T-helper 1 cell (primary cell): Measurements from ENCODE around the gene CASKIN2.
"Not testable (repeated sequence)": the region's sequence is repeated elsewhere in the genome, so short reads cannot be mapped to it uniquely, and the experiment has no call there.

Source experiments
- DNase-seq, 5 donors: peaks; one replicate each; pipeline ENCODE4 v3.0.0-alpha.2; 2012 to 2020

Gene CASKIN2

DNA sequence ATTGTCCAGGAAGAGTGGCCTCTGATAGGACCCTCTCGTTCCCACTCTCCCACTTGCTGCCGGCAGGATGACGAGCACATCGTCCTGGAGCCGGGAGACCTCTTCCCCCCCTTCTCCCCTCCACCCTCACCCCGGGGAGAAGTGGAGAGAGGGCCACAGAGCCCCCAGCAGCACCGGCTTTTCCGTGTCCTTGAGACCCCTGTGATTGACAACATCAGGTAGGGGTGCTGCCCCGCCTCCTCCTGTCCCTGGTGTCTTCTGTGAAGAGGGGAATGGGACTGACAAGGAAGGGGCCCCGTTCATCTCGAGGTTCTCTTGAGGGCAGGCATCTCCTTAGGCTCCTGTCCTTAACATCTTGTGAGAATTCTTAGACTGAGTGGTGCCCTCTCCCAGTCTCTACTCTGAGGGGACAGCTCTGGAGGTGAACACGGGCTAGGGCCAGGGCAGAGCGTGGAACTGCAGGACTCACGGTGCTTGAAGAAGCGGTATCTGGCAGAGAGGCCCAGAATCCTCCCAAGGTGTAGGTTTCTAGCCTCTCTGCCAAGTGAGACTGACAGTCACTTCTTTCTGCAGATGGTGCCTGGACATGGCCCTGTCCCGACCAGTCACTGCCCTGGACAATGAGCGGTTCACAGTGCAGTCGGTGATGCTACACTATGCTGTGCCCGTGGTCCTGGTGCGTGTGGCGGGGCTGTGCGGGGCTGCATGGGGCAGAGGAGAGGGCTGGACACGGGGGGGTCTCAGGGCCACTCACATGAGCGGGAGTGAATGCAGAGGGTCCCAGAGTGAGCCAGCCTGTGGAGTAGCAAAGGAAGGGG lies 26.4 kb downstream of the CASKIN2 start:
- no peak for DNase-seq

DNA sequence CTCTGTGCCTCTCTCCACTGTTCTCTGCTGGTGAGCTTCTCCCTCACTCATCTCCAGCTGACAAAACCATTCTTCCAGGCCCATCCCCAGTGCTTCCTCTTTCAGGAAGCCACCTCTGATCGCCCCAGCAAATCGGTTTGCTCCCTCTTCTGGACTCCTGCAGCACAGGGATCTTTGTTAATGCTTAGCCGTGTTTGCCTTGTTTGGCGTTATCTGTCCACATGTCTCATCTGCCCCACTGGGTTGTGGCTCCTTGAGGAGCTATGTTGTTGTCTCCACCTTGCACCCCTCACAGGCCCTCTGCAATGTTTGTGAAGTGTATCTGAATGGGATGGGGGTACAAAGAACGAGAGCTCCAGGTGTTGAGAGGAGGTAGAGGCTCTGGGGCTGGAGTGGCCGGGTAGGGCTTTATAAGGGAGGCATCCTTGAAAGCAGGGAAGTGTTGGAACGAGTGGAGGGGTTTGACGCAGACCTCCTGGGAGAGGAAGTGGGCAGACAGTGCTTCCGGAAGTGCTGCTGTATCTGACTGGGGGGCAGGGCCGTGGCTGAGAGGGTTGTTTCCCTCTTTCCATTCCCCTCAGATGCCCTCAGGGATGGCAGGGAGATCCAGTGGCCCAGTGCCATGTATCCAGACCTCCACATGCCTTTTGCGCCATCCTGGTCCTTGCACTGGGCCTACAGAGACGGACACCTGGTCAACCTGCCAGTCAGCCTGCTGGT lies 27.8 kb downstream of the CASKIN2 start:
- peak in 2 of 5 donors; percentile 13 to 73 for DNase-seq

DNA sequence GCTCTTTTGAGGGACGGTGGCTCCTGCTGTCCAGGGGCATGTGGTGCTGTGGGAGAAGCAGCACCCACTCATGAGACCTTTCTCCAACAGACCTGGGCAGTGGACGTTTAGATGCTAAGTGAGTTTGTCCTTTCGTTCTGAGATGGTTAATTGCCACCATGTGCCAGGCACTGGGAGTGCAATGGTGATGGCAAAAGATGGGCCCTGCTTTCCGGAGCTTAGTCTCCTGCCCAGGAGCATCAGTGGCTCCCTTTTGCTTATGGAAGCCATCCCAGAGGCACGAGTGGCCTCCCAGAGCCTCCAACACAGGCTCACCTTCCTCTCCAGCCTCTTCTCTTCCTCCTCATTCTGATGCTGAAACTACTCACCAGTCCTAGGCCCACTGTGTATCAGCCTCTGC lies 28.4 kb downstream of the CASKIN2 start:
- DNase-seq, result no peak

GRCh38 chr17:75486151-75486550 lies 29.2 kb downstream of the CASKIN2 start:
- no peak for DNase-seq

- DNase-seq, result no peak
These were observed 29.6 kb downstream of the CASKIN2 start for GRCh38 chr17:75485688-75486087.

- DNase-seq, result no peak
These were observed 33.0 kb downstream of the CASKIN2 start for GRCh38 chr17:75482098-75482942.

GRCh38 chr17:75481194-75482068 lies 33.9 kb downstream of the CASKIN2 start:
- DNase-seq, result no peak

- DNase-seq, result no peak
These were observed 35.1 kb downstream of the CASKIN2 start for GRCh38 chr17:75480281-75480680.

DNA sequence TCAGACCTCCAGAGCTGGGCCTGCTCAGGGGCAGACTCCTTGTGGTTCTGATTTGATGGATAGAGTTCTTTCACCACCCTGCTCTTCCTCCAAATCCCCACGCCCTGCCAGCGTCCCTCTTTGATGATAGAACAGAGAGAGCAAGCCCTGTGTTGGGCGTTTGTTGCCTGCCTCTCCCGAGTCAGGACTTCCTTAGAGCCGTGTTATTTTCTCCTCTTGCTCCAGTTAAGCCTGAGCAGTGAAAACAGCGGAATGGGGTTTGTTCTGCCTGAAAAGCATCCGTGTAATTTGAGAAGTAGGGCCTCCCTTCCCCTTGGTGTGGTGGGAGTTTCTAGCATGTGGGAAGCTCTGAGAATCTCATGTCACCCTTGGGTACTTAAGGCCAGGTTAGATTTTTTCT lies 36.8 kb downstream of the CASKIN2 start:
- DNase-seq, result no peak

DNA sequence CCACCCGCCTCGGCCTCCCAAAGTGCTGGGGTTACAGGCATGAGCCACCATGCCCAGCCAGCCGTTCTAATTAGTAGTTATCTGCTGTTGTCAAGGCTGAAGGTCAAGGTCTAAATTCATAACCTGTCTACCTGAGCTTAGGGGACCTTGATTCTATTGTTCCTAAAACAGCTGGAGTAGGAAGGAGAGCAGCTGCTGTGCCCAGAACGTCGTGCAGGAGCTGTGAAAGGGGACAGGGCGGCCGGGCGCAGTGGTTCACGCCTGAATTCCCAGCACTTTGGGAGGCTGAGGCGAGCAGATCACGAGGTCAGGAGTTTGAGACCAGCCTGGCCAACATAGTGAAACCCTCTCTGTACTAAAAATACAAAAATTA lies 37.9 kb downstream of the CASKIN2 start:
- not testable (repeated sequence) for DNase-seq

GRCh38 chr17:75476752-75477489 lies 38.4 kb downstream of the CASKIN2 start:
- no peak for DNase-seq

- no peak for DNase-seq
These were observed 39.1 kb downstream of the CASKIN2 start for GRCh38 chr17:75476271-75476671.

DNA sequence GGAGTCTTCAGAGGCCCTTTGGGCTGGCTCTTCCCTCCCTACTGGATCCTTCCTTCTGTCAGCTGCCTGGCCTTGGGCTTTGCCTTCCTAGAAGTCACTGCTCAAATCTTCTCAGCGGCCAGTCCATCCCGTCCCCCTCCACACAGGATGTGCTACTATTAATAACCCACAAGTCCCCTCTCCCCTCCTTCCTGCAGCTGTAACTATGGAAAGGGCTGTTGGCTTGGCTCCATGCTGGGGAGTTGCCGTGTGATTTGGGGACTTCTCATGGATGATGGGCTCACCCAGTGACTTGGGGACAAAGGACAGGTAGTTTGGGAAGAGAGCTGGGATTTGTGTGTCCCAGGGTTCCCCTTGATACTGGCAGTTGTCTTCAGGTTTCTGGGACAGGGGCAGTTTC lies 39.5 kb downstream of the CASKIN2 start:
- DNase-seq, result no peak

DNA sequence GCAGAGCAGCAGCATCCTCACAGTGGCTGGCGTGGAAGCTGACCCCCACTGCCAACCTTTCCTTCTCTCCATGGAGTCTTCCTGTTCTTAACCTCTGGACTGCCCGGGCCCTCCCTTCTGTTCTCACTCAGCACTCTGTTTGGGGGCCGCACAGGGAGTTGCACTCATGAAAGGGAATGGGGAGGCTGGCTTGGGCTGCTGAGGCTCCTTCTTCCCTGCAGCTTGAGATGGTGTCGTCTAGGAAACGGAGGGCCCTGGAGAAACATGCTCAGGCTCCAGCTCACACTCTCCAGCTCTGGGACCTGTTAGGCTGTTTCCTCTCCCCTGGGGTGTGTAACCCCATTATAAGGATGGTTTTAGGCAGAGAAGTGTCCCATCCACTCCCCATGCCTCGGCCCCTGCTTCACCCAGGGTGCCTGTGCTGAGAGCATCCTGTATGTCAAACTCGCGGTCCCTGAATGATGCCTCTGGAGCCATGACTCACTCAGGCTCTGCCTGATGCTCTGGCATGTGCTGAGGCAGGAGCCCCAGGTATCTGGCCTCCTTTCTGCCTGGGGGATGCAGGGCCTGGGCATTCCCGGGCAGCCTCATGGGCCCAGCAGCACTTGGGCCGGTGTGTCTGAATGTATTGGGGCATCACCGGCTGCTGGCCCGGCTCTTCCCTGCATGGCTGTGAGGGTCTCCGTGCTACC lies 40.0 kb downstream of the CASKIN2 start:
- no peak for DNase-seq

- DNase-seq, result no peak
These were observed 40.6 kb downstream of the CASKIN2 start for GRCh38 chr17:75474736-75475135.

DNA sequence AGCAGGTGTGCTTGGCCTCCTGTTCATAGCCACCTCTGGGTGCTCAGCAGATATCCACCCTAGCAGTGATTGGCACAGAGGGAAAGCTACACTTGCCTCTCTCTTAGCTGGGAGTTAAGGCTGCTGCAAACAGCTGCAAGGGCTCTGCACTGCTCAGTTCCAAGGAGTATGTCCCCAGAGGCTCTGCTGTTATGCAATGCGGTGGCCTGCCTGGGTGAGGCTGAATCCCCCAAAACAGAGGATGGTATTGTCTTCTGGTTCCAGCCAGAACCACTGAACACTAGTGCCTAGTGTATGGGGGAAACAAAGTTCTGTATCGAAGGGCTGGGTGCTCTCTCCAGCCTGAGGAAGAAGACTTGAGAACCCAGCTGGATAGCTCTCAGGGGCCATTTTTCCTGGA lies 42.1 kb downstream of the CASKIN2 start:
- no peak for DNase-seq

DNA sequence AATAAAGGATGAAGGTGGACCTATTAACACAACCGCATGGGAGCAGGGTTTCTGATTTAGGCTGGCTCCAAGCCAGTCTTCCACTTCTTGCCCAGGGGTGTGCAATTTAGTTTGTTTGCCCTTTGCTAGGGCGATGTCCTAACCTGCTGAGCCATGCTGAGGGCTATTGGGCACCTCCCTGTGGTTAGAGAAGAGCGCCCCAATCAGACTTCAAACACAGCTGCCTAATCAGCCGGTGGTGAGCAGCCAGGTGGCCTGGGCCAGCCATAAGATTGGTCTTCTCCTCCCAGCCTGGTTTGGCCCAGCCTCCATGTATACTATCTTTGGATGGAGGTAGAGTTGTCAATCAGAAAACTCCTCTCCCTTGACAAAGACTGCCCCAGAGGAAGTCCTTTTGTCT lies 43.2 kb downstream of the CASKIN2 start:
- no peak for DNase-seq

GRCh38 chr17:75471207-75471606 lies 44.1 kb downstream of the CASKIN2 start:
- DNase-seq, result no peak

GRCh38 chr17:75468779-75469373 lies 46.5 kb downstream of the CASKIN2 start:
- no peak for DNase-seq

DNA sequence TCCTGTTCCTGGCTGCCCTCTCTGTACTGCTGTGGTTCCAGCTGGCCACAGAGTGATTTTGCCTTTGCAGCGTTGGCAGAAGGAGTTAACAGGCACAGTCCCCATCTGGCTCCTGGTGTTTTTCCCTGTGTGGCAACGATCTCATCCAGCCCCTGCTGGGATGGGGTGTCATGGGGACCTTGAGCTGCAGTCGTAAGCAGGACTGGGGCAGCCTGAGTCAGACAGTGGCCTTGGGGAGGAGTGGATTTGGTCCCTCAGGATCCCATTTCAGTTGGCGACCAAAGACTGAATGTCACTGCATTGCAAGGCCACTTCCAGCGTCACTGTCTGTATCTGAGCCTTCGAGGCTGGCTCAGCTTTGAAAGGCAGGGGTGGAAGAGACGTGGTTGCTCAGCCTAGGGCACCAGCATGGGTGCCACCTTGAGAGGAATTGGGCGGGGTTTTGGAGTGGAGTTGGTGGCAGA lies 47.0 kb downstream of the CASKIN2 start:
- DNase-seq, result no peak
